ENCODE data around the gene TEKTIP1.
"Not testable (repeated sequence)": the region's sequence is repeated elsewhere in the genome, so short reads cannot be mapped to it uniquely, and the experiment has no call there.

Gene TEKTIP1

GRCh38 chr19:3528539-3529211, 10.3 kb upstream of the TEKTIP1 start:
- Histone ChIP-seq H3K27ac (ENCODE audit: low read length) (no peak overlapping the region), H3K4me1 (ENCODE audit: control insufficient read depth, low read depth, low read length) (no peaks in the 10 kb centered on the region), H3K27me3 (ENCODE audit: control insufficient read depth, insufficient read depth, low read length) (no peaks in the 10 kb centered on the region), H3K4me3 (ENCODE audit: low read length) (no peak overlapping the region), H3K36me3 (ENCODE audit: control insufficient read depth, low read depth, low read length) (peaks cover 37% of the 10 kb centered on the region), H3K9ac (ENCODE audit: low read length) (no peak overlapping the region), H3K9me3 (ENCODE audit: control insufficient read depth, low read depth, low read length) (no peaks in the 10 kb centered on the region)

GRCh38 chr19:3529299-3529698, 9.7 kb upstream of the TEKTIP1 start:
- H3K27me3 ChIP-seq (ENCODE audit: control insufficient read depth, insufficient read depth, low read length); H3K9me3 ChIP-seq (ENCODE audit: control insufficient read depth, low read depth, low read length); H3K4me1 ChIP-seq (ENCODE audit: control insufficient read depth, low read depth, low read length); H3K27ac ChIP-seq (ENCODE audit: low read length); H3K4me3 ChIP-seq (ENCODE audit: low read length); H3K9ac ChIP-seq (ENCODE audit: low read length): not testable (repeated sequence)
- H3K36me3 ChIP-seq (ENCODE audit: control insufficient read depth, low read depth, low read length): peaks cover 40% of the 10 kb centered on the region

GRCh38 chr19:3530389-3530788, 8.6 kb upstream of the TEKTIP1 start:
- Histone ChIP-seq H3K27ac (ENCODE audit: low read length) (no peak overlapping the region), H3K4me1 (ENCODE audit: control insufficient read depth, low read depth, low read length) (no peaks in the 10 kb centered on the region), H3K4me3 (ENCODE audit: low read length) (no peak overlapping the region), H3K9me3 (ENCODE audit: control insufficient read depth, low read depth, low read length) (no peaks in the 10 kb centered on the region), H3K36me3 (ENCODE audit: control insufficient read depth, low read depth, low read length) (peaks cover 46% of the 10 kb centered on the region), H3K27me3 (ENCODE audit: control insufficient read depth, insufficient read depth, low read length) (no peaks in the 10 kb centered on the region), H3K9ac (ENCODE audit: low read length) (no peak overlapping the region)

GRCh38 chr19:3531716-3532115, 7.3 kb upstream of the TEKTIP1 start:
- no peak overlapping the region for H3K9ac ChIP-seq (ENCODE audit: low read length)
- no peak overlapping the region for H3K4me3 ChIP-seq (ENCODE audit: low read length)
- no peaks in the 10 kb centered on the region for H3K9me3 ChIP-seq (ENCODE audit: control insufficient read depth, low read depth, low read length)
- peaks cover 46% of the 10 kb centered on the region for H3K36me3 ChIP-seq (ENCODE audit: control insufficient read depth, low read depth, low read length)
- no peaks in the 10 kb centered on the region for H3K27me3 ChIP-seq (ENCODE audit: control insufficient read depth, insufficient read depth, low read length)
- no peak overlapping the region for H3K27ac ChIP-seq (ENCODE audit: low read length)
- H3K4me1 ChIP-seq (ENCODE audit: control insufficient read depth, low read depth, low read length): no peaks in the 10 kb centered on the region

- Histone ChIP-seq H3K4me3 (ENCODE audit: low read length) (no peak overlapping the region), H3K27me3 (ENCODE audit: control insufficient read depth, insufficient read depth, low read length) (no peaks in the 10 kb centered on the region), H3K4me1 (ENCODE audit: control insufficient read depth, low read depth, low read length) (no peaks in the 10 kb centered on the region), H3K9me3 (ENCODE audit: control insufficient read depth, low read depth, low read length) (no peaks in the 10 kb centered on the region), H3K36me3 (ENCODE audit: control insufficient read depth, low read depth, low read length) (peaks cover 41% of the 10 kb centered on the region), H3K9ac (ENCODE audit: low read length) (no peak overlapping the region), H3K27ac (ENCODE audit: low read length) (no peak overlapping the region)
These were observed 6.7 kb upstream of the TEKTIP1 start for GRCh38 chr19:3532154-3532786.

GRCh38 chr19:3533033-3533432, 5.9 kb upstream of the TEKTIP1 start:
- Histone ChIP-seq H3K36me3 (ENCODE audit: control insufficient read depth, low read depth, low read length) (peaks cover 38% of the 10 kb centered on the region), H3K4me3 (ENCODE audit: low read length) (no peak overlapping the region), H3K9ac (ENCODE audit: low read length) (no peak overlapping the region), H3K27me3 (ENCODE audit: control insufficient read depth, insufficient read depth, low read length) (no peaks in the 10 kb centered on the region), H3K4me1 (ENCODE audit: control insufficient read depth, low read depth, low read length) (no peaks in the 10 kb centered on the region), H3K9me3 (ENCODE audit: control insufficient read depth, low read depth, low read length) (no peaks in the 10 kb centered on the region), H3K27ac (ENCODE audit: low read length) (no peak overlapping the region)

- Histone ChIP-seq H3K27ac (ENCODE audit: low read length) (no peak overlapping the region), H3K4me1 (ENCODE audit: control insufficient read depth, low read depth, low read length) (no peaks in the 10 kb centered on the region), H3K36me3 (ENCODE audit: control insufficient read depth, low read depth, low read length) (peaks cover 38% of the 10 kb centered on the region), H3K9me3 (ENCODE audit: control insufficient read depth, low read depth, low read length) (no peaks in the 10 kb centered on the region), H3K9ac (ENCODE audit: low read length) (no peak overlapping the region), H3K27me3 (ENCODE audit: control insufficient read depth, insufficient read depth, low read length) (no peaks in the 10 kb centered on the region), H3K4me3 (ENCODE audit: low read length) (no peak overlapping the region)
These were observed 5.3 kb upstream of the TEKTIP1 start for GRCh38 chr19:3533563-3534216.

GRCh38 chr19:3534375-3535234, 4.4 kb upstream of the TEKTIP1 start:
- Histone ChIP-seq H3K27ac (ENCODE audit: low read length) (no peak overlapping the region), H3K4me3 (ENCODE audit: low read length) (no peak overlapping the region), H3K9me3 (ENCODE audit: control insufficient read depth, low read depth, low read length) (no peaks in the 10 kb centered on the region), H3K27me3 (ENCODE audit: control insufficient read depth, insufficient read depth, low read length) (no peaks in the 10 kb centered on the region), H3K4me1 (ENCODE audit: control insufficient read depth, low read depth, low read length) (no peaks in the 10 kb centered on the region), H3K36me3 (ENCODE audit: control insufficient read depth, low read depth, low read length) (peaks cover 38% of the 10 kb centered on the region), H3K9ac (ENCODE audit: low read length) (no peak overlapping the region)

- Histone ChIP-seq H3K9ac (ENCODE audit: low read length) (no peak overlapping the region), H3K27ac (ENCODE audit: low read length) (no peak overlapping the region), H3K36me3 (ENCODE audit: control insufficient read depth, low read depth, low read length) (peaks cover 38% of the 10 kb centered on the region), H3K27me3 (ENCODE audit: control insufficient read depth, insufficient read depth, low read length) (no peaks in the 10 kb centered on the region), H3K4me3 (ENCODE audit: low read length) (no peak overlapping the region), H3K9me3 (ENCODE audit: control insufficient read depth, low read depth, low read length) (no peaks in the 10 kb centered on the region), H3K4me1 (ENCODE audit: control insufficient read depth, low read depth, low read length) (no peaks in the 10 kb centered on the region)
These were observed 3.8 kb upstream of the TEKTIP1 start for GRCh38 chr19:3535235-3535535.

GRCh38 chr19:3535563-3535965, 3.4 kb upstream of the TEKTIP1 start:
- Histone ChIP-seq H3K9ac (ENCODE audit: low read length) (no peak overlapping the region), H3K27ac (ENCODE audit: low read length) (no peak overlapping the region), H3K9me3 (ENCODE audit: control insufficient read depth, low read depth, low read length) (no peaks in the 10 kb centered on the region), H3K27me3 (ENCODE audit: control insufficient read depth, insufficient read depth, low read length) (no peaks in the 10 kb centered on the region), H3K4me1 (ENCODE audit: control insufficient read depth, low read depth, low read length) (no peaks in the 10 kb centered on the region), H3K36me3 (ENCODE audit: control insufficient read depth, low read depth, low read length) (peaks cover 38% of the 10 kb centered on the region), H3K4me3 (ENCODE audit: low read length) (no peak overlapping the region)

GRCh38 chr19:3535981-3536380, 3.0 kb upstream of the TEKTIP1 start:
- H3K4me1 ChIP-seq (ENCODE audit: control insufficient read depth, low read depth, low read length): no peaks in the 10 kb centered on the region
- no peaks in the 10 kb centered on the region for H3K9me3 ChIP-seq (ENCODE audit: control insufficient read depth, low read depth, low read length)
- no peak overlapping the region for H3K27ac ChIP-seq (ENCODE audit: low read length)
- no peak overlapping the region for H3K9ac ChIP-seq (ENCODE audit: low read length)
- H3K36me3 ChIP-seq (ENCODE audit: control insufficient read depth, low read depth, low read length): peaks cover 34% of the 10 kb centered on the region
- no peaks in the 10 kb centered on the region for H3K27me3 ChIP-seq (ENCODE audit: control insufficient read depth, insufficient read depth, low read length)
- no peak overlapping the region for H3K4me3 ChIP-seq (ENCODE audit: low read length)
